ENCODE measurements around the gene JCAD. TPM values are rescaled to one million over a fixed set of nuclear protein-coding genes. Genes with fewer than 3 reads are reported as not detected.

JCAD gene
- polyA plus RNA-seq, 1 donor from 2014 or later, result 2.3 TPM

DNA sequence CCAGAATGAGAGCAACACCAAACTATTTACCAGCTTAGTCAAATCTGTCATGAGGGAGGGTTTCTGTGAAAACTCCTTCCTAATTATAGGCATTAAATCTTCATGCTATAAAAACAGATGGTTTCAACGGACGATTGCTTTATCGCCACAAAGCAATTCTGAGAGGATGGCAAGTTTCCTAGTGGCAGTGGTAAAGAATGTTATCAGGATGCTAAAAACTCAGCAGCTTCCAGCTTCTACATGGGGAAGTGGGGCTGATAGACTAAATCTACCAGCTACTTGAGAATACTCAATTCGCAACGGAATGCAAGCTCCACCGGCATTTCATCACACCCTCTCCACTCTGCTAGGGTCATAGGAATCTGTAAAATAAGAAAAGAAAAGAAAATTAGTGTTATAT is 41.8 kb downstream of the JCAD start:
- Histone ChIP-seq H3K27ac (ENCODE audit: low read length) (no peak overlapping the region), H3K9me3 (ENCODE audit: low read length) (no peaks in the 10 kb centered on the region), H3K27me3 (ENCODE audit: insufficient read depth, low read depth, low read length) (no peaks in the 10 kb centered on the region), H3K9ac (ENCODE audit: low read length) (no peak overlapping the region), H4K20me1 (ENCODE audit: insufficient read depth) (no peaks in the 10 kb centered on the region), H3F3A (ENCODE audit: insufficient read depth, low read length, poor library complexity, severe bottlenecking) (no peaks in the 10 kb centered on the region), H3K36me3 (ENCODE audit: insufficient read depth, low read length) (no peaks in the 10 kb centered on the region), H2AFZ (ENCODE audit: low read depth, low read length) (no peak overlapping the region), H3K4me2 (ENCODE audit: low read length) (no peak overlapping the region), H3K4me3 (ENCODE audit: low read length) (no peak overlapping the region), H3K79me2 (replicated peaks; ENCODE audit: insufficient read depth, low read length) (no peaks in the 10 kb centered on the region), H3K9me2 (ENCODE audit: insufficient read depth, low read length) (no peaks in the 10 kb centered on the region)
- TF ChIP-seq, protein P1, sequence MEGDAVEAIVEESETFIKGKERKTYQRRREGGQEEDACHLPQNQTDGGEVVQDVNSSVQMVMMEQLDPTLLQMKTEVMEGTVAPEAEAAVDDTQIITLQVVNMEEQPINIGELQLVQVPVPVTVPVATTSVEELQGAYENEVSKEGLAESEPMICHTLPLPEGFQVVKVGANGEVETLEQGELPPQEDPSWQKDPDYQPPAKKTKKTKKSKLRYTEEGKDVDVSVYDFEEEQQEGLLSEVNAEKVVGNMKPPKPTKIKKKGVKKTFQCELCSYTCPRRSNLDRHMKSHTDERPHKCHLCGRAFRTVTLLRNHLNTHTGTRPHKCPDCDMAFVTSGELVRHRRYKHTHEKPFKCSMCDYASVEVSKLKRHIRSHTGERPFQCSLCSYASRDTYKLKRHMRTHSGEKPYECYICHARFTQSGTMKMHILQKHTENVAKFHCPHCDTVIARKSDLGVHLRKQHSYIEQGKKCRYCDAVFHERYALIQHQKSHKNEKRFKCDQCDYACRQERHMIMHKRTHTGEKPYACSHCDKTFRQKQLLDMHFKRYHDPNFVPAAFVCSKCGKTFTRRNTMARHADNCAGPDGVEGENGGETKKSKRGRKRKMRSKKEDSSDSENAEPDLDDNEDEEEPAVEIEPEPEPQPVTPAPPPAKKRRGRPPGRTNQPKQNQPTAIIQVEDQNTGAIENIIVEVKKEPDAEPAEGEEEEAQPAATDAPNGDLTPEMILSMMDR (IDR thresholded peaks at IDR 0.05; ENCODE audit: poor library complexity, severe bottlenecking), result no peak
- TF ChIP-seq POLR2AphosphoS5 (IDR thresholded peaks at IDR 0.05) (no peak), MXI1 (conservative IDR thresholded peaks at IDR 0.05; ENCODE audit: poor library complexity, severe bottlenecking) (no peak), SMC3 (conservative IDR thresholded peaks at IDR 0.05; ENCODE audit: poor library complexity) (no peak), RAD21 (conservative IDR thresholded peaks at IDR 0.05) (no peak), EZH2 (IDR thresholded peaks at IDR 0.05; ENCODE audit: borderline replicate concordance, insufficient read depth, low read length, poor library complexity, severe bottlenecking) (no peak), TAF1 (IDR thresholded peaks at IDR 0.05; ENCODE audit: low read depth) (no peak), EP300 (conservative IDR thresholded peaks at IDR 0.05; ENCODE audit: poor library complexity, severe bottlenecking) (no peak)
- TF ChIP-seq, protein P2, sequence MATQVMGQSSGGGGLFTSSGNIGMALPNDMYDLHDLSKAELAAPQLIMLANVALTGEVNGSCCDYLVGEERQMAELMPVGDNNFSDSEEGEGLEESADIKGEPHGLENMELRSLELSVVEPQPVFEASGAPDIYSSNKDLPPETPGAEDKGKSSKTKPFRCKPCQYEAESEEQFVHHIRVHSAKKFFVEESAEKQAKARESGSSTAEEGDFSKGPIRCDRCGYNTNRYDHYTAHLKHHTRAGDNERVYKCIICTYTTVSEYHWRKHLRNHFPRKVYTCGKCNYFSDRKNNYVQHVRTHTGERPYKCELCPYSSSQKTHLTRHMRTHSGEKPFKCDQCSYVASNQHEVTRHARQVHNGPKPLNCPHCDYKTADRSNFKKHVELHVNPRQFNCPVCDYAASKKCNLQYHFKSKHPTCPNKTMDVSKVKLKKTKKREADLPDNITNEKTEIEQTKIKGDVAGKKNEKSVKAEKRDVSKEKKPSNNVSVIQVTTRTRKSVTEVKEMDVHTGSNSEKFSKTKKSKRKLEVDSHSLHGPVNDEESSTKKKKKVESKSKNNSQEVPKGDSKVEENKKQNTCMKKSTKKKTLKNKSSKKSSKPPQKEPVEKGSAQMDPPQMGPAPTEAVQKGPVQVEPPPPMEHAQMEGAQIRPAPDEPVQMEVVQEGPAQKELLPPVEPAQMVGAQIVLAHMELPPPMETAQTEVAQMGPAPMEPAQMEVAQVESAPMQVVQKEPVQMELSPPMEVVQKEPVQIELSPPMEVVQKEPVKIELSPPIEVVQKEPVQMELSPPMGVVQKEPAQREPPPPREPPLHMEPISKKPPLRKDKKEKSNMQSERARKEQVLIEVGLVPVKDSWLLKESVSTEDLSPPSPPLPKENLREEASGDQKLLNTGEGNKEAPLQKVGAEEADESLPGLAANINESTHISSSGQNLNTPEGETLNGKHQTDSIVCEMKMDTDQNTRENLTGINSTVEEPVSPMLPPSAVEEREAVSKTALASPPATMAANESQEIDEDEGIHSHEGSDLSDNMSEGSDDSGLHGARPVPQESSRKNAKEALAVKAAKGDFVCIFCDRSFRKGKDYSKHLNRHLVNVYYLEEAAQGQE (IDR thresholded peaks at IDR 0.05; ENCODE audit: borderline replicate concordance), result no peak

DNA sequence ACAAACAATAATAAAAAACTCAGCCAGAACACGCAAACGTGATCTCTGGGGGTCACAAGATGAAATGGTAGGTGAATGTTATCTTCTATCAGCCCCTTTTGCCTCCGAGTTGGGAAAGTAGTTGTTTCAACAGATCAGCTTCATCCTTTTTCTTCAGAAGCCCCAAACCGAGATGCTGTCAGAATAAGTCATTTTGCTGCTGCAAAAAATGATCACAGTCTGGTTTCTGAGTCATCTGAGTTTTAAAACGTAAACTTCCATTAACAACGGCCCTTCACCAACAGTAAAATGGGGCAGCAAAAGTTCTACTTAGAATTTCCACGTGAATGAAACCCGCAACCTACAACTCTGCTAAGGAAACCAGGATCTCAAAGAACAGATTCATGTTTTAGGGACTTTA is 44.9 kb downstream of the JCAD start:
- no peak overlapping the region for H3K4me3 ChIP-seq (ENCODE audit: low read length)
- H3K79me2 ChIP-seq (replicated peaks; ENCODE audit: insufficient read depth, low read length), result no peaks in the 10 kb centered on the region
- H3K4me2 ChIP-seq (ENCODE audit: low read length), result no peak overlapping the region
- no peaks in the 10 kb centered on the region for H3K27me3 ChIP-seq (ENCODE audit: insufficient read depth, low read depth, low read length)
- H3K9me2 ChIP-seq (ENCODE audit: insufficient read depth, low read length), result no peaks in the 10 kb centered on the region
- H3F3A ChIP-seq (ENCODE audit: insufficient read depth, low read length, poor library complexity, severe bottlenecking), result no peaks in the 10 kb centered on the region
- H3K27ac ChIP-seq (ENCODE audit: low read length), result no peak overlapping the region
- H3K9ac ChIP-seq (ENCODE audit: low read length), result no peak overlapping the region
- H3K9me3 ChIP-seq (ENCODE audit: low read length), result no peaks in the 10 kb centered on the region
- no peaks in the 10 kb centered on the region for H3K36me3 ChIP-seq (ENCODE audit: insufficient read depth, low read length)
- H4K20me1 ChIP-seq (ENCODE audit: insufficient read depth), result no peaks in the 10 kb centered on the region
- no peak overlapping the region for H2AFZ ChIP-seq (ENCODE audit: low read depth, low read length)
- TF ChIP-seq POLR2AphosphoS5 (IDR thresholded peaks at IDR 0.05), result no peak
- no peak for TF ChIP-seq RAD21 (conservative IDR thresholded peaks at IDR 0.05)
- TF ChIP-seq SMC3 (conservative IDR thresholded peaks at IDR 0.05; ENCODE audit: poor library complexity), result no peak
- no peak for TF ChIP-seq EZH2 (IDR thresholded peaks at IDR 0.05; ENCODE audit: borderline replicate concordance, insufficient read depth, low read length, poor library complexity, severe bottlenecking)
- TF ChIP-seq, protein P1 (IDR thresholded peaks at IDR 0.05; ENCODE audit: poor library complexity, severe bottlenecking), result no peak
- TF ChIP-seq TAF1 (IDR thresholded peaks at IDR 0.05; ENCODE audit: low read depth), result no peak
- TF ChIP-seq, protein P2 (IDR thresholded peaks at IDR 0.05; ENCODE audit: borderline replicate concordance), result no peak
- TF ChIP-seq EP300 (conservative IDR thresholded peaks at IDR 0.05; ENCODE audit: poor library complexity, severe bottlenecking), result no peak
- TF ChIP-seq MXI1 (conservative IDR thresholded peaks at IDR 0.05; ENCODE audit: poor library complexity, severe bottlenecking), result no peak
